Stomach (tissue), 9 donors: ENCODE results near the gene RPGR. TPM values are rescaled to one million over a fixed set of nuclear protein-coding genes. Genes with fewer than 3 reads are reported as not detected.

Source experiments
- DNase-seq, 2 donors: peaks; one replicate each; pipeline versions ENCODE4 v3.0.0 to v3.0.0-alpha.2; 2013 to 2019
- H3K27ac ChIP-seq, 5 donors: fragments of 200-600 bp in 4 of 5; sonication (generic) in 4 of 5; one replicate each; pipeline ENCODE4 v1.5.1; 2013 to 2019; ENCODE audit warnings: mild to moderate bottlenecking in 1 of 5, moderate library complexity in 1 of 5
- H3K27me3 ChIP-seq, 3 donors: fragments of 200-600 bp; sonication (generic); one replicate each; pipeline ENCODE4 v1.5.1; 2017 to 2019; ENCODE audit warnings: mixed run types in 1 of 3
- H3K36me3 ChIP-seq, 4 donors: fragments of 200-600 bp; sonication (generic); 1 replicate in 3 of 4; 2 replicates in 1 of 4; pipeline ENCODE4 v1.5.1; 2016 to 2019
- H3K4me1 ChIP-seq, 4 donors: fragments of 200-600 bp; sonication (generic); one replicate each; pipeline ENCODE4 v1.5.1; 2016 to 2019
- H3K4me3 ChIP-seq, 4 donors: fragments of 200-600 bp; sonication (generic) in 3 of 4; one replicate each; pipeline ENCODE4 v1.5.1; 2016 to 2019; ENCODE audit warnings: mild to moderate bottlenecking in 1 of 4
- H3K9me3 ChIP-seq, 4 donors: fragments of 200-600 bp; sonication (generic); one replicate each; pipeline ENCODE4 v1.5.1; 2016 to 2019
- CTCF ChIP-seq, 7 experiments: fragments of 450-650 bp in 4 of 7; fragments of 200-600 bp in 3 of 7; sonication (generic) in 3 of 7; IDR thresholded peaks; one replicate each; pipeline ENCODE4 v1.5.1; 2016 to 2019; ENCODE audit warnings: antibody characterized with exemption in 7 of 7, control low read depth in 2 of 7, mild to moderate bottlenecking in 1 of 7
- EP300 ChIP-seq: sonication (generic); formaldehyde crosslinking; IDR thresholded peaks from one replicate; pipeline ENCODE4 v1.6.1; 2017; ENCODE audit warnings: antibody characterized with exemption
- POLR2A ChIP-seq, 4 donors: fragments of 450-650 bp; IDR thresholded peaks; one replicate each; pipeline ENCODE4 v1.6.1; 2016; ENCODE audit warnings: antibody characterized with exemption in 4 of 4, control low read depth in 2 of 4, mild to moderate bottlenecking in 1 of 4, moderate library complexity in 1 of 4
- POLR2AphosphoS5 ChIP-seq, 3 donors: sonication (generic); formaldehyde crosslinking; IDR thresholded peaks; one replicate each; pipeline ENCODE4 v1.6.1; 2016; ENCODE audit warnings: antibody characterized with exemption in 3 of 3
- WGBS, 5 donors: extraction: QIAGEN DNeasy Blood & Tissue Kit in 3 of 5; methylation state at CpG; one replicate each; pipeline versions ENCODE4 v1.1.5 to v1.1.7; 2013 to 2018; 5-methylcytosine and 5-hydroxymethylcytosine counted together
- intact Hi-C: fragments of 100-400 bp; cut with DNase I; formaldehyde crosslinking; loops from one replicate; pipeline ENCODE4 v1.15.1; 2023; ENCODE audit warnings: low total_unique reads
- polyA plus RNA-seq, 3 donors: library from polyadenylated mRNA; stranded (reverse); fragments of 200-250 nt; gene quantifications; one replicate each; pipeline ENCODE4 v1.2.3, GENCODE V29; 2013
- total RNA-seq, 5 donors: library from RNA; depleted of rRNA; stranded (reverse); fragments of >200 nt; gene quantifications; one replicate each; pipeline versions ENCODE4 v1.1.0 to v1.2.3, GENCODE V29; 2014 to 2016
- donor health status: healthy with polysubstance abuse.
- donor health status: Bipolar disorder and iron deficiency.
- donor health status: healthy.

Gene RPGR
- total and polyA plus RNA-seq, 8 donors = 1.3 to 97.3 (median 10.7) TPM

- peaks cover 0 to 3% (median 0%) of the 10 kb centered on the region in 3 donors for H3K27me3 ChIP-seq
- intact Hi-C loops = no loop called here
- peaks cover 0 to 3% (median 0%) of the 10 kb centered on the region in 4 donors for H3K36me3 ChIP-seq
- peak overlapping the region; percentile 49 to 69 (median 63) for H3K4me3 ChIP-seq
- H3K4me1 ChIP-seq = peaks cover 0 to 19% (median 6%) of the 10 kb centered on the region in 4 donors
- WGBS, 5 donors = 43 to 65% (median 62%) methylated on average over 3 of the region's 3 CpGs
- H3K9me3 ChIP-seq = peaks cover 0 to 3% (median 0%) of the 10 kb centered on the region in 4 donors
- TF ChIP-seq POLR2A (IDR thresholded peaks at IDR 0.05) (no peak), EP300 (no peak), POLR2AphosphoS5 (IDR thresholded peaks at IDR 0.05) (no peak), CTCF (IDR thresholded peaks at IDR 0.05) (no peak)
- DNase-seq = peak in 1 of 2 donors; percentile 4
- peak overlapping the region in 4 of 5 donors; percentile 85 to 90 (median 86) for H3K27ac ChIP-seq
Measured at GRCh38 chrX:38326086-38326485, 1.2 kb downstream of the RPGR start.

- Histone ChIP-seq H3K36me3 (peaks cover 0 to 9% (median 6%) of the 10 kb centered on the region in 4 donors), H3K9me3 (no peaks in the 10 kb centered on the region), H3K4me1 (peaks cover 0 to 3% (median 1%) of the 10 kb centered on the region in 4 donors), H3K27ac (no peak overlapping the region), H3K27me3 (no peaks in the 10 kb centered on the region), H3K4me3 (no peak overlapping the region)
- intact Hi-C loops = no loop called here
- 75 to 90% (median 87%) methylated on average over 5 of the region's 5 CpGs for WGBS, 5 donors
- DNase-seq = no peak
- TF ChIP-seq POLR2AphosphoS5 (IDR thresholded peaks at IDR 0.05) = no peak
- TF ChIP-seq POLR2A (IDR thresholded peaks at IDR 0.05) = no peak
- no peak for TF ChIP-seq CTCF (IDR thresholded peaks at IDR 0.05)
- TF ChIP-seq EP300 = no peak
Measured at GRCh38 chrX:38320819-38321218, 6.5 kb downstream of the RPGR start.

- Histone ChIP-seq H3K9me3 (peaks cover 0 to 4% (median 0%) of the 10 kb centered on the region in 4 donors), H3K36me3 (peaks cover 0 to 13% (median 9%) of the 10 kb centered on the region in 4 donors), H3K4me1 (no peaks in the 10 kb centered on the region), H3K27ac (no peak overlapping the region), H3K4me3 (no peak overlapping the region), H3K27me3 (no peaks in the 10 kb centered on the region)
- peak in 1 of 2 donors; percentile 14 for DNase-seq
- WGBS, 5 donors = 32 to 70% (median 55%) methylated on average over 4 of the region's 4 CpGs
- TF ChIP-seq CTCF (IDR thresholded peaks at IDR 0.05) (no peak), EP300 (no peak)
- intact Hi-C loops = no loop called here
Measured at GRCh38 chrX:38318606-38319005, 8.7 kb downstream of the RPGR start.

- Histone ChIP-seq H3K4me1 (no peaks in the 10 kb centered on the region), H3K27ac (no peak overlapping the region), H3K9me3 (peaks cover 0 to 4% (median 0%) of the 10 kb centered on the region in 4 donors), H3K4me3 (no peak overlapping the region), H3K36me3 (peaks cover 0 to 15% (median 10%) of the 10 kb centered on the region in 4 donors), H3K27me3 (no peaks in the 10 kb centered on the region)
- TF ChIP-seq POLR2AphosphoS5 (IDR thresholded peaks at IDR 0.05) = no peak
- no peak for TF ChIP-seq POLR2A (IDR thresholded peaks at IDR 0.05)
- TF ChIP-seq EP300 = no peak
- TF ChIP-seq CTCF (IDR thresholded peaks at IDR 0.05) = no peak
- 68 to 94% (median 83%) methylated on average over 3 of the region's 3 CpGs for WGBS, 5 donors
- intact Hi-C loops = no loop called here
- DNase-seq = no peak
Measured at GRCh38 chrX:38318196-38318595, 9.1 kb downstream of the RPGR start.
